ENCODE measurements around the gene CREBBP.

Gene CREBBP

DNA sequence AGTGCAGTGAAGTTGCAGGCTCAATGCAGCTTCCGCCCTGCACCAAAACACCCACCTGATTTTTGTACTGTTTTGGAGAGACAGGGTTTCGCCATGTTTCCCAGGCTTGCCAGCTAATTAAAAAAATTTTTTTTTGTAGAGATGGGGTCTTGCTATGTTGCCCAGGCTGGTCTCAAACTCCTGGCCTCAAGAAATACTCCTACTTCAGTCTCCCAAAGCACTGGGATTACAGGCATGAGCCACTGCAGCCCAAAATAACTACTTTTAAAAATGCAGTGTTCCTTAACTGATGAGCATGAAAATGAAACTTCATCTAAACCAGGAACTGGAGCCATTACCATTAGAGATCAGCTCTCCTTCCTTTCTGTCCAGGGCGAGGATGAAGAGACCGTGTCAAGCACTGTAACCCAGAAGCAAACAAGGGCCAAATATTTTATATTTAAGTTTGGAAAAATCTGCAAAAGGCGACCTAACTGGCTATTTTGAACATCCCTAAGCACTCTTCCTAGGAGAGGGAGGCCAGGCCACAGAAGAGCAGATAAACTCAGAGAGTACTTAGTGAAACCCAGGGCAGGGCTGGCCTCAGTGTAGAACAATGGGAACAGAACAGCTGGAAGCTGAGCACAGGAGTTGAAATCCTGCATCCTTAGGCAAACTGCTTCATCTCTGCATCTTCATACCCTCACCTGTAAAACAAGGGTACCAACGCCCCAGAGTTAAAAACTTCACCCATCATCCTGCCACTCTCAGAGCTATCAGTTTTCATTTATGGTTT is 24.0 kb downstream of the CREBBP start:
- H4K20me1 ChIP-seq, result peaks cover 97 to 100% (median 100%) of the 10 kb centered on the region in 11 experiments
- peak overlapping the region; percentile 54 to 90 (median 79) for H3K4me2 ChIP-seq

DNA sequence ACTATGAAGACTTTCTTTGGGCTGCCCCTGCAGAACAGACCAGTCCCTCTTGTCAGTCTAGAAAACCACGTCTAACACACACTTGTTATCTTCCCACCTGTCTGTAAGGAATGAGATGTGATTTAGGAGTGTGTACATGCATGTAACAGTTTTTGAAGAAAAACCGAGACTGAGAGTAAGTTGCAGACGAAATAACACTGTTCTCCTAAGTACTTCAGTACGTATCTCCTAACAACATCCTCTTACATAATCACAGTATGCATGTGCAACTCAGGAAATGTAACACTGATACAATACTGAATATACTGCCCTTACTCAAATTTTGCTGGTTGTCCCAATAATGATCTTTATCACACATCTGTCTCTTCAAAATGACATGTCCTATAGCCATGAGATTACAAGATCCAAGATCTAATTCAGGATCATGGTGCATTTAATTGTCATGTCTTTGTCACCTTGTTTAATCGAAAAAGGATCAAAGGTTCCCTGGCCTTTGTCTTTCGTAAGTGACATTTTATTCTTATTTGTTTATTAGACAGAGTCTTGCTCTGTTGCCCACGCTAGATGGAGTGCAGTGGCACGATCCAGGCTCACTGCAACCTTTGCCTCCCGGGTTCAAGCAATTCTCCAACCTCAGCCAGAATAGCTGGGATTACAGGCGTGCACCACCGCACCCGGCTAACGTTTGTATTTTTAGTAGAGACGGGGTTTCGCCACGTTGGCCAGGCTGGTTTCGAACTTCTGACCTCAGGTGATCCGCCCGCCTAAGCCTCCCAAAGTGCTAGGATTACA is 25.6 kb downstream of the CREBBP start:
- Histone ChIP-seq H3K4me3 (peak overlapping the region in 2 of 10 experiments; percentile 4 to 8; a peak in 3 of 20 replicates), H3K27me3 (no peaks in the 10 kb centered on the region), H3K27ac (peak overlapping the region in 10 of 11 experiments; percentile 0 to 79 (median 48); a peak in 19 of 22 replicates), H3K4me1 (peaks cover 50 to 76% (median 66%) of the 10 kb centered on the region in 10 experiments), H3K9ac (peak overlapping the region in 6 of 11 experiments; percentile 5 to 35 (median 31); a peak in 9 of 22 replicates), H3K9me3 (replicated peaks in 1 of 11) (no peaks in the 10 kb centered on the region), H3K4me2 (peak overlapping the region; percentile 16 to 90 (median 72); a peak in 19 of 22 replicates), H3K36me3 (peaks cover 10 to 59% (median 42%) of the 10 kb centered on the region in 11 experiments), H4K20me1 (peaks cover 97 to 100% (median 100%) of the 10 kb centered on the region in 11 experiments)
- peak in 1 of 11 experiments; percentile 24; a peak in 1 of 22 replicates for TF ChIP-seq Cebpa-rat (IDR thresholded peaks at IDR 0.05)

More for the DNA sequence above, 24.0 kb downstream of the CREBBP start:
- no peak for TF ChIP-seq Cebpa-rat (IDR thresholded peaks at IDR 0.05)
- H3K27me3 ChIP-seq, result no peaks in the 10 kb centered on the region
- H3K9ac ChIP-seq, result peak overlapping the region; percentile 8 to 62 (median 43); a peak in 15 of 22 replicates
- peak overlapping the region; percentile 44 to 79 (median 67); a peak in 21 of 22 replicates for H3K27ac ChIP-seq
- peaks cover 0 to 45% (median 34%) of the 10 kb centered on the region in 11 experiments; a peak in 18 of 22 replicates for H3K36me3 ChIP-seq
- peaks cover 66 to 92% (median 82%) of the 10 kb centered on the region in 10 experiments for H3K4me1 ChIP-seq
- peak overlapping the region in 4 of 10 experiments; percentile 13 to 34 (median 24); a peak in 4 of 20 replicates for H3K4me3 ChIP-seq
- no peaks in the 10 kb centered on the region for H3K9me3 ChIP-seq (replicated peaks in 1 of 11)

DNA sequence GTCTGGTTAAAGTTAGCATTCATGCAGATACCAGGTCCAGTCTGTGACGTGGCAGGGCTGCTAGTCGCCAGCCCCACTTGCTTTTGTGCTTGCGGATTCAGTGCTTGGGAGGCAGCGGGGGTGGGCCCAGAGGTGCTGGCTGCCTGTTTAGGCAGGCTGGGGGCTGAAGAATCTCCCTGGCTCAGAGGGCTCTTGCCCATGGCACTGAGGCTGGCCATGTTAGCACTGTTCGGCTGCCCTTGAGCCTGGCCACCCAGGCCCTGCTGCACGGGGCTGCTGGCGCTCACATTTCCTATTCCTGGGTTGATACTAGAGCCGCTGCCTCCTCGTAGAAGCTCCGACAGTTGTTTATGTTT is 30.0 kb downstream of the CREBBP start:
- H3K27me3 ChIP-seq, result no peaks in the 10 kb centered on the region
- H3K36me3 ChIP-seq, result peaks cover 50 to 87% (median 71%) of the 10 kb centered on the region in 11 experiments
- H3K9ac ChIP-seq, result peak overlapping the region in 1 of 11 experiments; percentile 34; a peak in 1 of 22 replicates
- H3K4me1 ChIP-seq, result peaks cover 6 to 32% (median 22%) of the 10 kb centered on the region in 10 experiments
- no peak overlapping the region for H3K4me2 ChIP-seq
- H3K9me3 ChIP-seq (replicated peaks in 1 of 11), result peaks cover 0 to 17% (median 0%) of the 10 kb centered on the region in 11 experiments; a peak in 5 of 22 replicates
- no peak overlapping the region for H3K4me3 ChIP-seq
- peak overlapping the region in 2 of 11 experiments; percentile 2 to 9; a peak in 2 of 22 replicates for H3K27ac ChIP-seq
- TF ChIP-seq Cebpa-rat (IDR thresholded peaks at IDR 0.05), result no peak
- peaks cover 93 to 100% (median 100%) of the 10 kb centered on the region in 11 experiments for H4K20me1 ChIP-seq

DNA sequence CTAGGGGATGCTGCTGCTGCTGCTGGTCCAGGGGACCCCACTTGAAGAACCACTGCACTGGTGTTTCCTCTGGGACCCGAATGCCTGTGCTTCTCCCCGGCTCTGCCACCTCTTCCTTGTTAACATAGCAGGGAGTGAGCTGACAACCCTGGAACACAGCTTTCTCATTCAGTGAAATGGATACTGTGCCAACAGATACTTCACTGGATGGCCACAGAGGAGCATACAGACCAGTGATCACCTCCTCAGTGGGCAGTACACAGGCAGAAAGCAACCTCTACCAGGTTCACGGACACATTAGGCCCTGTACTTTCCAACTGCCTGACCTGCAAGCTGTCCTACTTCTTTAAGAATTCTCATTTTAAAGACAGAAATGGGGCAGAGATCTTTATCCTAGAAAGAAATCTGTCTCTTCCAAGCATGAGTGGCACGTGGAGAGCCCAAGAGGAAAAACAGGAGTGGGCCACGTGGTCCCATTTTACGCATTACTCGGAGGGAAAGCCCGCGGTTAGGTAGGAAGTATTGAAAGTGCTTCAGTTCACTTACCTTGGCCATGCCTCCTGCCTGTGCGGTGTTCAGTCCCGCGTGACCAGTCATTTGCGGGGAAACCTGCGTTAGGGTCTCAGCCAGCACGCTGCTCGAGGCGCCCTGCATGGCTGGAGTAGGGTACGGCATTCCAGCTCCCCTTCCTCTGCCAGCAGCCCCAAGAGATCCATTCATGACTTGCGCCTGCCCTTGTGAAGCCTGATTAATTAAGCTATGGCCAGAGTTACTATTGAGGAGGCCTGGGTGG is 30.6 kb downstream of the CREBBP start:
- Histone ChIP-seq H3K27me3 (no peaks in the 10 kb centered on the region), H3K27ac (peak overlapping the region in 2 of 11 experiments; percentile 9 to 14; a peak in 3 of 22 replicates), H3K9ac (no peak overlapping the region), H3K4me3 (no peak overlapping the region), H4K20me1 (peaks cover 92 to 100% (median 100%) of the 10 kb centered on the region in 11 experiments), H3K9me3 (replicated peaks in 1 of 11) (peaks cover 0 to 21% (median 0%) of the 10 kb centered on the region in 11 experiments; a peak in 5 of 22 replicates), H3K4me1 (peaks cover under 1 to 26% (median 16%) of the 10 kb centered on the region in 10 experiments; a peak in 18 of 20 replicates), H3K36me3 (peaks cover 52 to 88% (median 74%) of the 10 kb centered on the region in 11 experiments), H3K4me2 (no peak overlapping the region)
- no peak for TF ChIP-seq Cebpa-rat (IDR thresholded peaks at IDR 0.05)

DNA sequence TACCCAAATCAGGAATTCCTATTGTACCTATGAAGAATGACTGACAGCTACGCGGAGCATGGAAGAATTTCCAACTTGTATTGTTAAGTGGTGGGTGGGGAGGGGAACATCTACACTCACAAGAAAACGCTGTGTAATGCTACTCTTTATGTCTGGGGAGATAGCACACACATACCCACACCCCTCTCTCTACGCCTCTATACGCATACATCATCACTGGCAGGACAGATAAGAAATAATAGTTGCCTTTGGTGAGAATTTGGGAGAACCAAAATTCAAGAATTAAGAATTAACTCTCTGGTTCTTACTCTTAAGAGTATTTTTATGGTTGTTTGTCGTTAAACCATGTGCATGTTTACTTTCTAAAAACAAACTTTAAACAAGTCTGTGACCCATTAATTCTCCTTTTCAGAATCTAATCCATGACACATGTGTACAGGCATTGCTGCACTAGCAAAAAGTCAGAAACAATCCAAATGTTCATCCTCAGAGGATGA is 33.9 kb downstream of the CREBBP start:
- peaks cover 59 to 96% (median 71%) of the 10 kb centered on the region in 11 experiments for H3K36me3 ChIP-seq
- no peak overlapping the region for H3K4me2 ChIP-seq
- H3K9ac ChIP-seq, result no peak overlapping the region
- peaks cover 0 to 21% (median 0%) of the 10 kb centered on the region in 11 experiments; a peak in 5 of 22 replicates for H3K9me3 ChIP-seq (replicated peaks in 1 of 11)
- TF ChIP-seq Cebpa-rat (IDR thresholded peaks at IDR 0.05), result no peak
- no peaks in the 10 kb centered on the region for H3K27me3 ChIP-seq
- H3K4me1 ChIP-seq, result peaks cover 0 to 20% (median 12%) of the 10 kb centered on the region in 10 experiments; a peak in 11 of 20 replicates
- H3K27ac ChIP-seq, result no peak overlapping the region
- H3K4me3 ChIP-seq, result no peak overlapping the region
- peaks cover 86 to 100% (median 99%) of the 10 kb centered on the region in 11 experiments for H4K20me1 ChIP-seq

DNA sequence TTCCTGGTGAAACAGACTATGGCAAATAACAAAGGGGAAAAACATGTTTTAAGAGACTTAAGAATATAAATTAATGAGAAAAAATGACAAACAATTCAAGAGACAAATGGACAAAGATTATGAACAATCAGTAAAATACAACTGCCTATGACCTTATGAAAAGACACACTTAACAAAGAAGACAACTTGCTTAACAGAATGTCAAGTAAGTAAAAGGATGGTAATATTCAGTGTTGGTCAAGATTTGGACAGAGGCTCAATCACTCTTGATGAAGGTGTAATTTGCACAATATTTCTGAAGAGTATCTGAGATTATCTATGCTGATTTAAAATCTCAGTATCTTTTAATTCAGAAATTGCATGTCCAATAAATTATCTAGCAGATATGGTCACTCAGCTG is 34.4 kb downstream of the CREBBP start:
- H3K36me3 ChIP-seq, result peaks cover 59 to 96% (median 76%) of the 10 kb centered on the region in 11 experiments
- H3K4me1 ChIP-seq, result peaks cover 0 to 25% (median 16%) of the 10 kb centered on the region in 10 experiments; a peak in 11 of 20 replicates
- H3K27me3 ChIP-seq, result no peaks in the 10 kb centered on the region
- H3K9ac ChIP-seq, result no peak overlapping the region
- no peak overlapping the region for H3K4me3 ChIP-seq
- no peak overlapping the region for H3K27ac ChIP-seq
- H3K4me2 ChIP-seq, result no peak overlapping the region
- peaks cover 86 to 100% (median 99%) of the 10 kb centered on the region in 11 experiments for H4K20me1 ChIP-seq
- no peak for TF ChIP-seq Cebpa-rat (IDR thresholded peaks at IDR 0.05)
- peaks cover 0 to 21% (median 0%) of the 10 kb centered on the region in 11 experiments; a peak in 5 of 22 replicates for H3K9me3 ChIP-seq (replicated peaks in 1 of 11)

DNA sequence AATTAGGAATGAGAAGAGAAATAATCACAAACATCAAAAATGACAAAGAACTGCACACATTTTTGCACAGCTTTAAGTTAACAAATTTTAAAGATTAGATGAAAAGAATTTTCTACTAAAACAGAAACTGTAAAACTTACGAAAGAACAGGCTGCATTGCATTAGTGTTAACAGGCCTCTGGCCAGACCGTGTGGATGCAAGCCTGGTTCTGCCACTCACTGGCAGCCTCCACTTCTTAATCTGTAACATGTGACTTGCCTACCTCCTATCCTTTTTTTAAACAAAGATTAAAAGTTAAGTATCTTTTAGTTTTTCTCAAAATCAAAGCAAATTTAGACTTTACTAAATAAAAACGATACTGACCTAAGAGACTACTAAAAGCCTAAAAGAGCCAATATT is 37.5 kb downstream of the CREBBP start:
- H3K27me3 ChIP-seq, result no peaks in the 10 kb centered on the region
- H3K9ac ChIP-seq, result no peak overlapping the region
- H3K4me3 ChIP-seq, result no peak overlapping the region
- peaks cover 5 to 40% (median 22%) of the 10 kb centered on the region in 10 experiments; a peak in 15 of 20 replicates for H3K4me1 ChIP-seq
- peak overlapping the region in 3 of 11 experiments; percentile 20 to 46 (median 38); a peak in 4 of 22 replicates for H3K4me2 ChIP-seq
- peaks cover 86 to 99% (median 98%) of the 10 kb centered on the region in 11 experiments for H4K20me1 ChIP-seq
- H3K27ac ChIP-seq, result no peak overlapping the region
- H3K36me3 ChIP-seq, result peaks cover 41 to 91% (median 65%) of the 10 kb centered on the region in 11 experiments
- no peak for TF ChIP-seq Cebpa-rat (IDR thresholded peaks at IDR 0.05)
- H3K9me3 ChIP-seq (replicated peaks in 1 of 11), result peaks cover 0 to 21% (median 0%) of the 10 kb centered on the region in 11 experiments; a peak in 5 of 22 replicates
